HepG2 (cell line): ENCODE data around the gene RABEP2. TPM values are rescaled to one million over a fixed set of nuclear protein-coding genes. Genes with fewer than 3 reads are reported as not detected.

Source experiments
- BCL6 ChIP-seq: IDR thresholded peaks from 2 replicates; pipeline ENCODE4 v1.6.1; 2016; ENCODE audit warnings: missing genetic modification reagents, missing compliant biosample characterization
- CBX1 ChIP-seq: IDR thresholded peaks from one replicate; pipeline ENCODE4 v1.6.1; 2016; ENCODE audit warnings: antibody characterized with exemption, low read depth
- CCDC6 ChIP-seq: sonication (generic); formaldehyde crosslinking; IDR thresholded peaks from 2 replicates; pipeline ENCODE4 v1.8.1; 2022; ENCODE audit warnings: mild to moderate bottlenecking, missing genetic modification reagents, moderate library complexity
- ELF1 ChIP-seq: sonication (generic); formaldehyde crosslinking; IDR thresholded peaks from 2 replicates; pipeline ENCODE4 v1.4.0; 2020; ENCODE audit warnings: missing genetic modification reagents
- FOSL2 ChIP-seq: sonication (generic); formaldehyde crosslinking; IDR thresholded peaks from 2 replicates; pipeline ENCODE4 v1.4.0; 2020; ENCODE audit warnings: missing genetic modification reagents
- GABPB1 ChIP-seq: IDR thresholded peaks from 2 replicates; pipeline ENCODE4 v1.6.1; 2016; ENCODE audit warnings: mild to moderate bottlenecking, missing genetic modification reagents, moderate library complexity, missing compliant biosample characterization
- HNRNPLL ChIP-seq: fragments of 200-400 bp; formaldehyde crosslinking; IDR thresholded peaks from 2 replicates; pipeline ENCODE4 v1.6.1; 2017; ENCODE audit warnings: mild to moderate bottlenecking, low read depth, low read length; ENCODE audit not compliant: poor library complexity, severe bottlenecking
- MAFK ChIP-seq, 2 experiments: IDR thresholded peaks in 1 of 2; conservative IDR thresholded peaks in 1 of 2; 2 replicates each; pipeline ENCODE4 v1.6.1; 2011; ENCODE audit warnings: improper control_type of control experiment in 2 of 2, low read length in 2 of 2
- MTERF4 ChIP-seq: sonication (generic); formaldehyde crosslinking; IDR thresholded peaks from 2 replicates; pipeline ENCODE4 v1.8.0; 2023; ENCODE audit warnings: mild to moderate bottlenecking, missing genetic modification reagents
- RFXAP ChIP-seq: sonication (generic); formaldehyde crosslinking; IDR thresholded peaks from 2 replicates; pipeline ENCODE4 v1.4.0; 2020; ENCODE audit warnings: missing genetic modification reagents, borderline replicate concordance
- TARDBP ChIP-seq: sonication (generic); formaldehyde crosslinking; IDR thresholded peaks from 2 replicates; pipeline ENCODE4 v1.8.0; 2022; ENCODE audit warnings: mild to moderate bottlenecking, missing genetic modification reagents
- THAP7 ChIP-seq: sonication (generic); formaldehyde crosslinking; IDR thresholded peaks from 2 replicates; pipeline ENCODE4 v1.8.1; 2023; ENCODE audit warnings: mild to moderate bottlenecking, missing genetic modification reagents
- ZBTB20 ChIP-seq: sonication (generic); formaldehyde crosslinking; IDR thresholded peaks from 2 replicates; pipeline ENCODE4 v1.8.1; 2023; ENCODE audit warnings: missing genetic modification reagents, low read depth, mild to moderate bottlenecking, borderline replicate concordance
- ZBTB39 ChIP-seq: sonication (generic); formaldehyde crosslinking; IDR thresholded peaks from 2 replicates; pipeline ENCODE4 v1.5.0; 2020; ENCODE audit warnings: missing genetic modification reagents
- ZNF143 ChIP-seq: sonication (generic); formaldehyde crosslinking; IDR thresholded peaks from 2 replicates; pipeline ENCODE4 v1.4.0; 2020; ENCODE audit warnings: missing genetic modification reagents
- ZNF343 ChIP-seq: sonication (generic); formaldehyde crosslinking; IDR thresholded peaks from 2 replicates; pipeline ENCODE4 v1.4.0; 2020; ENCODE audit warnings: mild to moderate bottlenecking, missing genetic modification reagents
- ZNF557 ChIP-seq: sonication (generic); formaldehyde crosslinking; IDR thresholded peaks from 2 replicates; pipeline ENCODE4 v1.4.0; 2020; ENCODE audit warnings: missing genetic modification reagents
- ZNF567 ChIP-seq: sonication (generic); formaldehyde crosslinking; IDR thresholded peaks from 2 replicates; pipeline ENCODE4 v1.8.1; 2023; ENCODE audit warnings: mild to moderate bottlenecking, missing genetic modification reagents, borderline replicate concordance
- ZNF569 ChIP-seq: sonication (generic); formaldehyde crosslinking; IDR thresholded peaks from 2 replicates; pipeline ENCODE4 v1.5.0; 2020; ENCODE audit warnings: mild to moderate bottlenecking, missing genetic modification reagents, moderate library complexity, borderline replicate concordance
- polyA plus RNA-seq, 8 experiments: library from polyadenylated mRNA; depleted of rRNA in 3 of 8; stranded (reverse) in 7 of 8; unstranded in 1 of 8; fragments of >200 nt; fragmentation: Illumina TruSeq in 4 of 8; extraction: Trizol in 4 of 8; gene quantifications; 2 replicates each; pipeline versions ENCODE4 v1.2.1 to v1.2.3, GENCODE V29; 2011 to 2016; ENCODE audit warnings: low read depth in 4 of 8, missing spikeins in 1 of 8, mixed read lengths in 1 of 8; ENCODE audit not compliant: insufficient read depth in 1 of 8
- total RNA-seq, 5 experiments: library from RNA; depleted of rRNA; stranded (reverse); fragments of >200 nt; fragmentation: Illumina TruSeq; extraction: Trizol; gene quantifications; 2 replicates each; pipeline ENCODE4 v1.2.3, GENCODE V29; 2016; ENCODE audit warnings: low read depth in 1 of 5
- TF ChIP-seq, protein P1 (sequence below): sonication (generic); formaldehyde crosslinking; IDR thresholded peaks from 2 replicates; pipeline ENCODE4 v1.5.1; 2020; ENCODE audit warnings: mild to moderate bottlenecking, missing genetic modification reagents
- TF ChIP-seq, protein P2 (sequence below): sonication (generic); formaldehyde crosslinking; IDR thresholded peaks from 2 replicates; pipeline ENCODE4 v1.4.0; 2020; ENCODE audit warnings: mild to moderate bottlenecking, missing genetic modification reagents

The RABEP2 gene
- total and polyA plus RNA-seq, 2 of the 13 experiments (the other 11 are each of a cell fraction or from before 2014, with no cell fraction given), result 10.8 to 18.4 TPM

DNA sequence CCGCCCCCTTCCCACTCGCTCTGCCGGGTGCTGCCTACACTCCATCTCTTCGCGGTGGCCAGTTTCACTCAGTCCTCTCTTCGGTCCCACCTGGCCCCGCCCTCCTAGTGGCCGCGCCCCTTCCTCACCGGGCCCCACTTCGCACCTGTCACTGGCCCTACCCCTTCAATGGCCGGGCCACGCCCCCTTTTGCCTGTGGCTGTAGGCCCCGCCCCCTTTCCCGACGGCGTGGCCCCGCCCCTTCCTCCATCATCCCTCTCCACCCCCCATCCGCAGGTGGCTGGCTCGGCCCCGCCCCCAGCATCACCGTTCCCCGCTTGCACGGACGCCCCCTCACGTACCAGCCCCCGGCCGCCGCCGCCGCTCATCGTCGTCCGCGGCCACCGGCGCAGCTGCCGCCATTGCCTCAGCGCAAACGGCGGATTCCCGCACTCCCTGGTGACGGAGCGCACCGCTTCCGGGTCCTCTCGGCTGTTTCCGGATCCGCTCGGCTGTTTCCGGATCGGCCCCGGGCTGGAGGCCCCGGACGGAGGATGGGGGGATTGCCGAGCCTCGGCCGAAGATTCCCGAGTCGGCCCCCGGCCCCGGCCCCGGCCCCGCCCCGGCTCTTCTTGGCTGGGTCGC lies at the start of gene RABEP2 (continued):
- TF ChIP-seq MAFK (conservative IDR thresholded peaks at IDR 0.05 in 1 of 2, IDR thresholded peaks at IDR 0.05 in 1 of 2; ENCODE audit: low read length in 2 of 2) (no peak), HNRNPLL (peak; percentile 99), FOSL2 (no peak), ZBTB20 (no peak), CCDC6 (0 out of 2 replicates have a peak, but pooled peaks have one; percentile 63), RFXAP (peak; percentile 53; the same call in 1 of the 2 replicates), ZBTB39 (CRISPR knock-in tag) (no peak; the same call in 1 of the 2 replicates), MTERF4 (no peak), BCL6 (no peak), TARDBP (CRISPR knock-in tag) (no peak), ZNF567 (CRISPR knock-in tag) (no peak), ZNF569 (CRISPR knock-in tag) (no peak), THAP7 (CRISPR knock-in tag) (no peak), CBX1 (peak; percentile 22), ZNF143 (CRISPR knock-in tag) (no peak), ZNF343 (CRISPR knock-in tag) (peak; percentile 63; the same call in 1 of the 2 replicates), ELF1 (CRISPR knock-in tag) (peak; percentile 96), GABPB1 (CRISPR knock-in tag) (peak; percentile 88), ZNF557 (CRISPR knock-in tag) (0 out of 2 replicates have a peak, but pooled peaks have one; percentile 72)
- TF ChIP-seq, protein P1, sequence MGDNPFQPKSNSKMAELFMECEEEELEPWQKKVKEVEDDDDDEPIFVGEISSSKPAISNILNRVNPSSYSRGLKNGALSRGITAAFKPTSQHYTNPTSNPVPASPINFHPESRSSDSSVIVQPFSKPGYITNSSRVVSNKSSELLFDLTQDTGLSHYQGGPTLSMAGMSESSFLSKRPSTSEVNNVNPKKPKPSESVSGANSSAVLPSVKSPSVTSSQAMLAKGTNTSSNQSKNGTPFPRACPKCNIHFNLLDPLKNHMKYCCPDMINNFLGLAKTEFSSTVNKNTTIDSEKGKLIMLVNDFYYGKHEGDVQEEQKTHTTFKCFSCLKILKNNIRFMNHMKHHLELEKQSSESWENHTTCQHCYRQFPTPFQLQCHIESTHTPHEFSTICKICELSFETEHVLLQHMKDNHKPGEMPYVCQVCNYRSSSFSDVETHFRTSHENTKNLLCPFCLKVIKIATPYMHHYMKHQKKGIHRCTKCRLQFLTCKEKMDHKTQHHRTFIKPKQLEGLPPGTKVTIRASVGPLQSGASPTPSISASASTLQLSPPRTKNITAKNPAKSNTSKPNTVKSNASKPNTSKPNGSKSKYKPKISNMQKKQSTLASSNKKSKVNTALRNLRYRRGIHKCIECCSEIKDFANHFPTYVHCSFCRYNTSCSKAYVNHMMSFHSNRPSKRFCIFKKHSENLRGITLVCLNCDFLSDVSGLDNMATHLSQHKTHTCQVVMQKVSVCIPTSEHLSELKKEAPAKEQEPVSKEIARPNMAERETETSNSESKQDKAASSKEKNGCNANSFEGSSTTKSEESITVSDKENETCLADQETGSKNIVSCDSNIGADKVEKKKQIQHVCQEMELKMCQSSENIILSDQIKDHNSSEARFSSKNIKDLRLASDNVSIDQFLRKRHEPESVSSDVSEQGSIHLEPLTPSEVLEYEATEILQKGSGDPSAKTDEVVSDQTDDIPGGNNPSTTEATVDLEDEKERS (CRISPR knock-in tag), result peak; percentile 23; the same call in 1 of the 2 replicates
- TF ChIP-seq, protein P2, sequence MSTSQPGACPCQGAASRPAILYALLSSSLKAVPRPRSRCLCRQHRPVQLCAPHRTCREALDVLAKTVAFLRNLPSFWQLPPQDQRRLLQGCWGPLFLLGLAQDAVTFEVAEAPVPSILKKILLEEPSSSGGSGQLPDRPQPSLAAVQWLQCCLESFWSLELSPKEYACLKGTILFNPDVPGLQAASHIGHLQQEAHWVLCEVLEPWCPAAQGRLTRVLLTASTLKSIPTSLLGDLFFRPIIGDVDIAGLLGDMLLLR (CRISPR knock-in tag), result no peak
